ENCODE results near the gene USP36.

DNA sequence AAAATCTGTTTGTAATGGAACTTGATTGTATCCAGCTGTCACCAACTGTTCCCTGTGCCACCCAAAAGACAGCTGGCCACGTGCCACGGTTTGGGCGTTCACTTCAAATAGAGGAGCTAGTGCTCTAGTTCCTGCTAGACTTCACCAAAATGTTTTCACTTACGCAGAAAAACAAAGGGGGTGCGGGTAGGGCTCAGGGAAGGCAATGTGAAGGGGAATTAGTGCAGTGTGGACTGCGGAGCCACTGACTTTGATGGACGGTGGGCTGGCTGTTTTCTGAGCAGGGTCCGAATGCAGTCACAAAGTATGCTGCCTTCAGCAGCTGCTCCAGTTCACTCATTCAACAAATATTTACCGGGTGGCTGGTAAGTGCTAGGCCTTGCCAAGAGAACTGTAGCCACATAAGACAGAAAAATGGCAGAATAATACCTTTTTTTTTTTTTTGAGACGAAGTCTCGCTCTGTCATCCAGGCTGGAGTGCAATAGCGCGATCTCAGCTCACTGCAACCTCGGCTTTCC lies 50.9 kb downstream of the USP36 start:
- TF ChIP-seq EP300 (IDR thresholded peaks at IDR 0.05) (no peak), POLR2A (IDR thresholded peaks at IDR 0.05) (no peak)
